Nephron (organoid): Measurements from ENCODE around the gene CYP17A1.

ENCODE experiments used
- H3K27ac Mint-ChIP-seq, 3 experiments: 2 replicates each; pipeline ENCODE4 v1.8.0; 2020; ENCODE audit warnings: mixed read lengths in 3 of 3, mild to moderate bottlenecking in 2 of 3, moderate library complexity in 1 of 3
- H3K27me3 Mint-ChIP-seq: 2 replicates; pipeline ENCODE4 v1.8.0; 2021; ENCODE audit warnings: low read depth, mild to moderate bottlenecking, moderate library complexity, mixed read lengths
- H3K36me3 Mint-ChIP-seq: 2 replicates; pipeline ENCODE4 v1.8.0; 2020; ENCODE audit warnings: low read depth, mixed read lengths
- H3K4me1 Mint-ChIP-seq: 2 replicates; pipeline ENCODE4 v1.8.0; 2020; ENCODE audit warnings: mixed read lengths
- H3K4me3 Mint-ChIP-seq, 3 experiments: 2 replicates each; pipeline ENCODE4 v1.8.0; 2020; ENCODE audit warnings: mild to moderate bottlenecking in 3 of 3, mixed read lengths in 3 of 3, moderate library complexity in 2 of 3
- H3K9me3 Mint-ChIP-seq: 2 replicates; pipeline ENCODE4 v1.8.0; 2020; ENCODE audit warnings: mixed read lengths
- CTCF ChIP-seq, 3 experiments: fragments of 200-600 bp; sonication (generic); IDR thresholded peaks; one replicate each; pipeline ENCODE4 v1.5.0; 2021; ENCODE audit warnings: antibody characterized with exemption in 3 of 3; ENCODE audit not compliant: unreplicated experiment in 3 of 3

Gene CYP17A1

DNA sequence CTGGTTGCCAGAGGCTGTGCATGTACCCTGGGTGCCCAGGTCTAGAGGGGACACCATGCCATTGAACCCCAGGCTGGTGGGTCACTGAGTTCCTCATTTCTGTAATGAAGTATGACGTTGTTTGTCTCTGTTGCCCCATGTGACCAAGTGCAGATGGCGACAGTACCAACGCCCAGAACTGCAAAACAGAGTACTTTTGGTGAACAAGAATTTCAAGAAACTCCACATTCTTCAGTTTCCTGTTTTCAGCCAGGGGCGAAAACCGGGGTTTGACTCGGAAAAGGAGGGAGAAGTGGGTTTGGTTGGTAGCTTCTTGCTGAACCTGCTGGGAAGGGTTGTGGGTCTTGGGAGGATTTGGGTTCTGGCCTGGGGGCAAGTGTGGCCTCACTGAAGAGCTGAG, 18.2 kb downstream of the CYP17A1 start:
- H3K36me3 Mint-ChIP-seq = peaks cover 16% of the 10 kb centered on the region
- no peak for TF ChIP-seq CTCF (IDR thresholded peaks at IDR 0.05; ENCODE audit: unreplicated experiment in 3 of 3)
- H3K4me1 Mint-ChIP-seq = peaks cover 22% of the 10 kb centered on the region
- no peaks in the 10 kb centered on the region for H3K27me3 Mint-ChIP-seq
- no peaks in the 10 kb centered on the region for H3K9me3 Mint-ChIP-seq
- H3K27ac Mint-ChIP-seq = no peak overlapping the region
- H3K4me3 Mint-ChIP-seq = no peak overlapping the region

GRCh38 chr10:102817175-102817574, 20.0 kb downstream of the CYP17A1 start:
- Mint-ChIP-seq H3K9me3 (no peaks in the 10 kb centered on the region), H3K36me3 (peaks cover 35% of the 10 kb centered on the region), H3K27me3 (no peaks in the 10 kb centered on the region), H3K4me3 (no peak overlapping the region), H3K4me1 (peaks cover 40% of the 10 kb centered on the region), H3K27ac (no peak overlapping the region)
- TF ChIP-seq CTCF (IDR thresholded peaks at IDR 0.05; ENCODE audit: unreplicated experiment in 3 of 3) = no peak

DNA sequence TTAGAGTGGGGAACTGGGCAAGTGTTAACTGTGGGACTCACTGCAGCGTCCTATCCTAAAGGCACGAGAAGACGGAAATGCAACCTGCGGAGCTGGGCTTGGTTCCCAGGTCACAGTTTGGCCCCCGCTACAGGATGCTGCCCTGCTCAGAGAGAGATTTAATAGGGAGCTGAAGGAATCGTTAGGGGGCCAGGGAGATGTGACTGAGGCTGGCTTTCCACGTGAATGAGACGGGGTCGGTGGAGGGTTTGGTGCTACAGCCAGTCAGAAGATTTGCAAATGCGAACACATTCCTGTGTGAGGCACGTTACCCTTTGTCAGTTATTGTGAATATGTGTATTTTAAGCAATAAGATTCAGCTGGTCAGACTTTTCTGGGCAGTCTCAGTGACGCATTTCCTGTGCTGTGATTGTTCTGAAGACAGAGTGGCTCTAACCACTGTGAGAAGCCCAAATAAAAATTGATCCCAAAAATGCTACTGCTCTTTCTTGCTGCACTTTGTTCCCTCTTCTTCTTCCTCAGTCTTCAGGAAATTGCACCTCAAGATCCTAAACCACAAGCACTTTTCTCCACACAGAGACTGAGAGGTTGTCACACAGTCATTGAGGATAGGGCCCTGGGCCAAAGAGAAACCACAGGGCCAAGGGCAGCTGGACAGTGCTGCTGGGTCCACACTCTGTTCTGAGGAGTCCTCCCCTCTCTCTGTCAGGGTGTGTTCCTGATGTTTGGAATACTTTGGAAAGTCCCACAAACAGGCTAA, 21.2 kb downstream of the CYP17A1 start:
- H3K27me3 Mint-ChIP-seq = no peaks in the 10 kb centered on the region
- TF ChIP-seq CTCF (IDR thresholded peaks at IDR 0.05; ENCODE audit: unreplicated experiment in 3 of 3) = no peak
- peaks cover 45% of the 10 kb centered on the region for H3K4me1 Mint-ChIP-seq
- H3K36me3 Mint-ChIP-seq = peaks cover 47% of the 10 kb centered on the region
- H3K9me3 Mint-ChIP-seq = no peaks in the 10 kb centered on the region
- no peak overlapping the region for H3K4me3 Mint-ChIP-seq
- peak overlapping the region; percentile 77 to 84 (median 79) for H3K27ac Mint-ChIP-seq

GRCh38 chr10:102814873-102815661, 22.1 kb downstream of the CYP17A1 start:
- peaks cover 50% of the 10 kb centered on the region for H3K36me3 Mint-ChIP-seq
- no peak overlapping the region for H3K4me3 Mint-ChIP-seq
- H3K27ac Mint-ChIP-seq = peak overlapping the region; percentile 77 to 84 (median 79)
- TF ChIP-seq CTCF (IDR thresholded peaks at IDR 0.05; ENCODE audit: unreplicated experiment in 3 of 3) = peak in 1 of 3 experiments; percentile 7
- peaks cover 45% of the 10 kb centered on the region for H3K4me1 Mint-ChIP-seq
- no peaks in the 10 kb centered on the region for H3K27me3 Mint-ChIP-seq
- no peaks in the 10 kb centered on the region for H3K9me3 Mint-ChIP-seq

GRCh38 chr10:102814453-102814871, 22.8 kb downstream of the CYP17A1 start:
- Mint-ChIP-seq H3K27ac (peak overlapping the region; percentile 77 to 84 (median 79)), H3K36me3 (peaks cover 54% of the 10 kb centered on the region), H3K9me3 (no peaks in the 10 kb centered on the region), H3K4me3 (no peak overlapping the region), H3K4me1 (peaks cover 49% of the 10 kb centered on the region), H3K27me3 (no peaks in the 10 kb centered on the region)
- TF ChIP-seq CTCF (IDR thresholded peaks at IDR 0.05; ENCODE audit: unreplicated experiment in 3 of 3) = no peak
